ENCODE measurements around the gene FBLN1.

- TF ChIP-seq EZH2 (IDR thresholded peaks at IDR 0.05; ENCODE audit: insufficient read depth, poor library complexity, severe bottlenecking), result no peak
- no peak for TF ChIP-seq EZH2phosphoT487 (IDR thresholded peaks at IDR 0.05; ENCODE audit: insufficient read depth, low read depth)
Observed at GRCh38 chr22:45615364-45615763, 112.7 kb downstream of the FBLN1 start.

Measured in GM23248 (cell line).